ENCODE data around the gene AFF2. TPM values are rescaled to one million over a fixed set of nuclear protein-coding genes. Genes with fewer than 3 reads are reported as not detected.

AFF2 gene
- total RNA-seq, 3 donors from 2014 or later (not counting 1 experiment from before 2014, with no cell fraction given) = 0.24 to 4.8 (median 0.79) TPM

- no peak overlapping the region for H3K4me3 ChIP-seq (ENCODE audit: low read length)
- Mint-ChIP-seq H3K36me3 (no peaks in the 10 kb centered on the region), H3K4me3 (no peak overlapping the region), H3K9me3 (peaks cover 0 to 8% of the 10 kb centered on the region in 2 donors), H3K27ac (no peak overlapping the region), H3K4me1 (no peaks in the 10 kb centered on the region), H3K27me3 (ENCODE audit: low read depth in 2 of 2) (no peaks in the 10 kb centered on the region)
- WGBS (ENCODE audit: insufficient coverage) = 80% methylated on average over 1 of the region's 2 CpGs
- H3K27me3 ChIP-seq (ENCODE audit: control insufficient read depth, insufficient read depth, low read length) = no peaks in the 10 kb centered on the region
- H3K9me3 ChIP-seq (ENCODE audit: control insufficient read depth, insufficient read depth, low read length) = no peaks in the 10 kb centered on the region
- no peaks in the 10 kb centered on the region for H3K36me3 ChIP-seq (ENCODE audit: control insufficient read depth, insufficient read depth, low read length)
- H3K4me1 ChIP-seq (ENCODE audit: control insufficient read depth, insufficient read depth, low read length) = no peaks in the 10 kb centered on the region
- TF ChIP-seq CTCF (IDR thresholded peaks at IDR 0.05) = no peak
- intact Hi-C loops (cut with micrococcal nuclease) = no loop called here
- H3K27ac ChIP-seq (ENCODE audit: low read length) = no peak overlapping the region
- no peak for ATAC-seq
- no peak for DNase-seq
These were observed 520.7 kb downstream of the AFF2 start for GRCh38 chrX:149021159-149021558.

GRCh38 chrX:149022485-149022884, 522.1 kb downstream of the AFF2 start:
- Mint-ChIP-seq H3K4me3 (no peak overlapping the region), H3K36me3 (no peaks in the 10 kb centered on the region), H3K27ac (no peak overlapping the region), H3K9me3 (peaks cover 0 to 8% of the 10 kb centered on the region in 2 donors), H3K4me1 (no peaks in the 10 kb centered on the region), H3K27me3 (ENCODE audit: low read depth in 2 of 2) (no peaks in the 10 kb centered on the region)
- Histone ChIP-seq H3K4me3 (ENCODE audit: low read length) (no peak overlapping the region), H3K4me1 (ENCODE audit: control insufficient read depth, insufficient read depth, low read length) (no peaks in the 10 kb centered on the region), H3K27ac (ENCODE audit: low read length) (no peak overlapping the region), H3K9me3 (ENCODE audit: control insufficient read depth, insufficient read depth, low read length) (no peaks in the 10 kb centered on the region), H3K27me3 (ENCODE audit: control insufficient read depth, insufficient read depth, low read length) (no peaks in the 10 kb centered on the region), H3K36me3 (ENCODE audit: control insufficient read depth, insufficient read depth, low read length) (no peaks in the 10 kb centered on the region)
- intact Hi-C loops (cut with micrococcal nuclease) = no loop called here
- DNase-seq = no peak
- ATAC-seq = no peak
- 94% methylated on average over 2 of the region's 2 CpGs for WGBS (ENCODE audit: insufficient coverage)
- TF ChIP-seq CTCF (IDR thresholded peaks at IDR 0.05) = no peak

DNA sequence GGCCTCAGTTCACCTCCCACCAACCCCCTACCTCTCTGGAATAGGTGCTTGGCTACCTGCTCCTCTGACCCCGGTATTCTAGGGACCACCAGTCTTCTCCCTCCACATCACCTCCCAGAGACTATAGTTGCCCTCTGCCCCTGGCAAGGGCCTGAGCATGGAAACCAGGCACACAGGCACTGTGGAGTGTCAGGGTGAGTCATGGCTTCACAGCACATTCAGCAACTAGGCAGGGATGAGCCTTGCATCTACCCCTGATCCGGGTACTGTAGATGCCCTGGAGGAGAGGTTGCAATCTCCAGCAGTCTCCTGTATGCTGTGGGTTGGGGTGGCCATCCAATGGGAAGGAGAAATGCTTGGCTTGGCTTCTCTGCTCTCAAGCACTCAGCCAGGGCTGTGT, 532.0 kb downstream of the AFF2 start:
- no peak overlapping the region for H3K4me3 ChIP-seq (ENCODE audit: low read length)
- Mint-ChIP-seq H3K27ac (no peak overlapping the region), H3K9me3 (no peaks in the 10 kb centered on the region), H3K4me3 (no peak overlapping the region), H3K27me3 (ENCODE audit: low read depth in 2 of 2) (no peaks in the 10 kb centered on the region), H3K36me3 (no peaks in the 10 kb centered on the region), H3K4me1 (no peaks in the 10 kb centered on the region)
- intact Hi-C loops (cut with micrococcal nuclease) = no loop called here
- WGBS (ENCODE audit: insufficient coverage) = 100% methylated on average over 2 of the region's 2 CpGs
- ATAC-seq (no peak), DNase-seq (no peak)
- no peak overlapping the region for H3K27ac ChIP-seq (ENCODE audit: low read length)
- H3K9me3 ChIP-seq (ENCODE audit: control insufficient read depth, insufficient read depth, low read length) = no peaks in the 10 kb centered on the region
- H3K27me3 ChIP-seq (ENCODE audit: control insufficient read depth, insufficient read depth, low read length) = no peaks in the 10 kb centered on the region
- H3K36me3 ChIP-seq (ENCODE audit: control insufficient read depth, insufficient read depth, low read length) = no peaks in the 10 kb centered on the region
- no peak for TF ChIP-seq CTCF (IDR thresholded peaks at IDR 0.05)
- H3K4me1 ChIP-seq (ENCODE audit: control insufficient read depth, insufficient read depth, low read length) = no peaks in the 10 kb centered on the region

DNA sequence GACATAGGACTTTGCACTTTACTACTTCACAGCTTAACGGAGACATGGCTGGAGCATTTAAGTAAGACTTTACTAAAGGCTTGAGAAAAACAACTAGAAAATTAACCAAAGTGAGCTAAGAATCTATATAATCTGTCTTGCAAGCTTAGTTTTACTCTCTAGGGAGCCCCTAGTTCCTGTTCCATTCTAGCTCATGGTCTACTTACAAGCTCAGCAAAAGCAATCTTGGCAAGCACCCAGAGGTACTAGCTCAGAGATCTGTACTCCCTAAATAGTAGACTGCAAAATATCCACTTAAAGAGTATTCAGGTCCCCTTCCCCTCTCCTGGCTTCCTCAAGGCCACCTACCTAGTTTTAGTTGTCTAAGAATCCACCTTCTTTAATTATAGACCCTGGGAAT, 535.7 kb downstream of the AFF2 start:
- H3K27ac ChIP-seq (ENCODE audit: low read length) = no peak overlapping the region
- no peaks in the 10 kb centered on the region for H3K4me1 Mint-ChIP-seq
- no peak for ATAC-seq
- no peak for TF ChIP-seq CTCF (IDR thresholded peaks at IDR 0.05)
- H3K36me3 ChIP-seq (ENCODE audit: control insufficient read depth, insufficient read depth, low read length) = no peaks in the 10 kb centered on the region
- intact Hi-C loops (cut with micrococcal nuclease) = no loop called here
- no peaks in the 10 kb centered on the region for H3K4me1 ChIP-seq (ENCODE audit: control insufficient read depth, insufficient read depth, low read length)
- no peaks in the 10 kb centered on the region for H3K9me3 ChIP-seq (ENCODE audit: control insufficient read depth, insufficient read depth, low read length)
- no peak overlapping the region for H3K27ac Mint-ChIP-seq
- no peaks in the 10 kb centered on the region for H3K27me3 ChIP-seq (ENCODE audit: control insufficient read depth, insufficient read depth, low read length)
- H3K27me3 Mint-ChIP-seq (ENCODE audit: low read depth in 2 of 2) = peaks cover 0 to 6% of the 10 kb centered on the region in 2 donors
- H3K9me3 Mint-ChIP-seq = no peaks in the 10 kb centered on the region
- no peaks in the 10 kb centered on the region for H3K36me3 Mint-ChIP-seq
- DNase-seq = no peak
- WGBS (ENCODE audit: insufficient coverage) = 100% methylated on average over 1 of the region's 1 CpG
- no peak overlapping the region for H3K4me3 Mint-ChIP-seq
- H3K4me3 ChIP-seq (ENCODE audit: low read length) = no peak overlapping the region
